GM21786 (cell line): ENCODE data around the gene SSX7.
"Not testable (repeated sequence)": the region's sequence is repeated elsewhere in the genome, so short reads cannot be mapped to it uniquely, and the experiment has no call there.

ENCODE experiments used
- ATAC-seq: cut with Tn5 transposase; IDR thresholded peaks from one replicate; pipeline ENCODE4 v1.9.1; 2021; ENCODE audit not compliant: unreplicated experiment

Gene SSX7

GRCh38 chrX:52654800-52655199, at the start of gene SSX7:
Gene SSX7 (minus strand): TSS chrX:52654900. CDS start chrX:52653472, 1,428 bp downstream.
- ATAC-seq: not testable (repeated sequence)

- not testable (repeated sequence) for ATAC-seq
Measured at GRCh38 chrX:52692034-52692433, 37.3 kb upstream of the SSX7 start.

- ATAC-seq: not testable (repeated sequence)
Measured at GRCh38 chrX:52662218-52662617, 7.5 kb upstream of the SSX7 start.

- not testable (repeated sequence) for ATAC-seq
Measured at GRCh38 chrX:52655475-52655874, 775 bp upstream of the SSX7 start.

- ATAC-seq: not testable (repeated sequence)
Measured at GRCh38 chrX:52650676-52651075, 4.0 kb downstream of the SSX7 start.

- ATAC-seq: not testable (repeated sequence)
Measured at GRCh38 chrX:52648956-52649355, 5.7 kb downstream of the SSX7 start.

- not testable (repeated sequence) for ATAC-seq
Measured at GRCh38 chrX:52628483-52628882, 26.2 kb downstream of the SSX7 start.

GRCh38 chrX:52620661-52621060, 34.0 kb downstream of the SSX7 start:
- not testable (repeated sequence) for ATAC-seq

- ATAC-seq: no peak
Measured at GRCh38 chrX:52608961-52609360, 45.7 kb downstream of the SSX7 start.

GRCh38 chrX:52603151-52603550, 51.5 kb downstream of the SSX7 start:
- ATAC-seq: not testable (repeated sequence)

- ATAC-seq: no peak
Measured at GRCh38 chrX:52598886-52599285, 55.8 kb downstream of the SSX7 start.

GRCh38 chrX:52594658-52595057, 60.0 kb downstream of the SSX7 start:
- ATAC-seq: no peak
